ENCODE data around the gene NTRK1. TPM values are rescaled to one million over a fixed set of nuclear protein-coding genes. Genes with fewer than 3 reads are reported as not detected.

NTRK1 gene
- total RNA-seq, 1 experiment from 2014 or later = 0.24 TPM

DNA sequence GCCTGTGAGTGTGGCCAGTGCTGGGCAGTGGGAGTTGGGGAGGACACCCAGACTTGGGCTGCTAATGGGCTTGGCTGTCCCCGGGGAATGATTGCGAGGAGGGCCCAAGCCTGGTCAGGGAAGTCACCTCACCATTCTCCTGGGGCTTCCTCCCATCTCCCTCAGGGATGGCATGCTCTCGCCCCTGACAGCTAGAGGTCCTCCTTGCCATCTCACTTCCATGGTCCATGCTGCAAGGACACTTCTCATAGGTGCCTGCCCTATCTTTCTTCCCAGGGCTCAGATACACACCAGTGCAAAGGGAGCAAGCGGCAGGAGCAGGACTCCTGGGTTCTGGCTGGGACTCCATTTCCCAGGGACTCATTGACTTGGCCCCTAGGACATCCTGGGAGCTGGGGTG, 4.1 kb downstream of the NTRK1 start:
- Histone ChIP-seq H2AK5ac (ENCODE audit: insufficient read length, low read length) (no peak overlapping the region), H2BK120ac (ENCODE audit: low read depth, low read length, poor library complexity, severe bottlenecking) (no peak overlapping the region), H3K14ac (ENCODE audit: insufficient read depth, low read length) (no peak overlapping the region), H4K5ac (ENCODE audit: insufficient read length, low read depth, low read length) (no peak overlapping the region), H3K9me3 (ENCODE audit: control insufficient read depth, low read depth, low read length) (no peaks in the 10 kb centered on the region), H2BK15ac (ENCODE audit: low read depth, low read length) (no peak overlapping the region), H3K9ac (ENCODE audit: extremely low read depth, insufficient read length, low read length) (no peak overlapping the region), H4K8ac (replicated peaks; ENCODE audit: insufficient read length, low read depth, low read length) (no peak overlapping the region), H3K79me2 (ENCODE audit: insufficient read depth, low read length) (no peaks in the 10 kb centered on the region), H4K20me1 (ENCODE audit: control insufficient read depth, insufficient read depth, insufficient read length) (no peaks in the 10 kb centered on the region), H3K23ac (ENCODE audit: insufficient read length, low read depth, low read length) (no peak overlapping the region), H3K56ac (ENCODE audit: insufficient read length, low read depth, low read length) (no peak overlapping the region), H3K27ac (ENCODE audit: insufficient read length, low read depth, low read length) (no peak overlapping the region), H3K4me1 (ENCODE audit: insufficient read depth, low read length) (no peaks in the 10 kb centered on the region; the same call in 1 of the 2 replicates), H3K4me2 (ENCODE audit: insufficient read depth, insufficient read length, low read length) (no peak overlapping the region), H2BK5ac (ENCODE audit: insufficient read length, low read length) (no peak overlapping the region), H3K18ac (ENCODE audit: insufficient read length, low read depth, low read length) (no peak overlapping the region), H3T11ph (ENCODE audit: low read length) (no peak overlapping the region), H3K79me1 (ENCODE audit: insufficient read depth, low read depth, low read length, poor library complexity, severe bottlenecking) (no peaks in the 10 kb centered on the region), H3K4ac (ENCODE audit: low read depth, low read length) (no peak overlapping the region), H2BK20ac (ENCODE audit: low read depth, low read length, poor library complexity, severe bottlenecking) (no peak overlapping the region), H4K91ac (ENCODE audit: insufficient read length, low read depth, low read length) (no peak overlapping the region), H2BK12ac (ENCODE audit: insufficient read length, low read depth, low read length) (no peak overlapping the region), H2AFZ (ENCODE audit: low read length) (no peak overlapping the region), H3K27me3 (ENCODE audit: insufficient read depth, low read length) (peaks cover 42% of the 10 kb centered on the region; the same call in 1 of the 2 replicates), H3K23me2 (ENCODE audit: insufficient read length, low read depth, low read length, poor library complexity, severe bottlenecking) (peaks cover 7% of the 10 kb centered on the region)
- peaks cover 77% of the 10 kb centered on the region for H3K27me3 Mint-ChIP-seq (ENCODE audit: low read depth)
- H3K4me1 Mint-ChIP-seq = peaks cover 5 to 31% of the 10 kb centered on the region in 2 experiments
- DNase-seq = no peak
- no peaks in the 10 kb centered on the region; a peak in 2 of 5 replicates for H3K9me3 Mint-ChIP-seq
- no peak overlapping the region for H3K27ac Mint-ChIP-seq
- H3K36me3 Mint-ChIP-seq (ENCODE audit: insufficient read depth in 1 of 3, low read depth in 3 of 3) = no peaks in the 10 kb centered on the region
- no peak overlapping the region for H3K4me3 Mint-ChIP-seq
- WGBS (ENCODE audit: extremely low coverage, insufficient read length, low lambda C conversion rate) = no CpG with 5 or more reads among the region's 4 CpGs
- TF ChIP-seq, protein P1, sequence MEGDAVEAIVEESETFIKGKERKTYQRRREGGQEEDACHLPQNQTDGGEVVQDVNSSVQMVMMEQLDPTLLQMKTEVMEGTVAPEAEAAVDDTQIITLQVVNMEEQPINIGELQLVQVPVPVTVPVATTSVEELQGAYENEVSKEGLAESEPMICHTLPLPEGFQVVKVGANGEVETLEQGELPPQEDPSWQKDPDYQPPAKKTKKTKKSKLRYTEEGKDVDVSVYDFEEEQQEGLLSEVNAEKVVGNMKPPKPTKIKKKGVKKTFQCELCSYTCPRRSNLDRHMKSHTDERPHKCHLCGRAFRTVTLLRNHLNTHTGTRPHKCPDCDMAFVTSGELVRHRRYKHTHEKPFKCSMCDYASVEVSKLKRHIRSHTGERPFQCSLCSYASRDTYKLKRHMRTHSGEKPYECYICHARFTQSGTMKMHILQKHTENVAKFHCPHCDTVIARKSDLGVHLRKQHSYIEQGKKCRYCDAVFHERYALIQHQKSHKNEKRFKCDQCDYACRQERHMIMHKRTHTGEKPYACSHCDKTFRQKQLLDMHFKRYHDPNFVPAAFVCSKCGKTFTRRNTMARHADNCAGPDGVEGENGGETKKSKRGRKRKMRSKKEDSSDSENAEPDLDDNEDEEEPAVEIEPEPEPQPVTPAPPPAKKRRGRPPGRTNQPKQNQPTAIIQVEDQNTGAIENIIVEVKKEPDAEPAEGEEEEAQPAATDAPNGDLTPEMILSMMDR (conservative IDR thresholded peaks at IDR 0.05) = no peak

All from H9 (cell line).